SK-N-SH (cell line): ENCODE results near the gene TMEM74B. TPM values are rescaled to one million over a fixed set of nuclear protein-coding genes. Genes with fewer than 3 reads are reported as not detected.

ENCODE experiments used
- CTCF ChIA-PET: fragments of 300-600, 350-600 bp; formaldehyde crosslinking; extraction: SDS; loops from one replicate; lab custom pipeline; 2021; lab: Yijun Ruan, JAX
- POLR2A ChIA-PET: fragments of 350-600 bp; sonication (Branson Sonifier 250); formaldehyde crosslinking; extraction: SDS; loops from one replicate; lab custom pipeline; 2020; ENCODE audit warnings: antibody characterized with exemption, inconsistent platforms; lab: Yijun Ruan, JAX
- DNase-seq: peaks from one replicate; pipeline ENCODE4 v3.0.0; 2012
- H2AFZ ChIP-seq: fragments of 200-600 bp; sonication (generic); 2 replicates; pipeline ENCODE4 v1.8.1; 2016; ENCODE audit warnings: antibody characterized with exemption, mild to moderate bottlenecking, low read depth
- H3F3A ChIP-seq: fragments of 200-600 bp; sonication (generic); replicated peaks from 2 replicates; pipeline ENCODE3; 2016; ENCODE audit warnings: antibody characterized with exemption, mild to moderate bottlenecking; ENCODE audit not compliant: insufficient read depth
- H3K27ac ChIP-seq, 2 experiments: fragments of 200-500 bp in 1 of 2; fragments of 200-600 bp in 1 of 2; sonication (Bioruptor generic) in 1 of 2; sonication (generic), shearing (Covaris generic) in 1 of 2; 2 replicates each; pipeline versions ENCODE4 v1.5.1 to v1.6.1; 2014 to 2016; ENCODE audit warnings: low read depth in 2 of 2, inconsistent platforms in 1 of 2, low read length in 1 of 2, mild to moderate bottlenecking in 1 of 2, mixed read lengths in 1 of 2
- H3K27me3 ChIP-seq: fragments of 200-600 bp; sonication (generic), shearing (Covaris generic); 2 replicates; pipeline ENCODE4 v1.6.1; 2016; ENCODE audit warnings: mixed run types; ENCODE audit not compliant: insufficient read depth
- H3K36me3 ChIP-seq, 2 experiments: fragments of 200-500 bp in 1 of 2; fragments of 200-600 bp in 1 of 2; sonication (Bioruptor generic) in 1 of 2; sonication (generic) in 1 of 2; replicated peaks in 1 of 2; 2 replicates each; pipeline versions ENCODE3 to v1.5.1; 2014 to 2016; ENCODE audit warnings: low read length in 1 of 2, mild to moderate bottlenecking in 1 of 2; ENCODE audit not compliant: insufficient read depth in 2 of 2, control insufficient read depth in 1 of 2
- H3K4me1 ChIP-seq, 2 experiments: fragments of 200-500 bp in 1 of 2; fragments of 200-600 bp in 1 of 2; sonication (Bioruptor generic) in 1 of 2; sonication (generic), shearing (Covaris generic) in 1 of 2; 2 replicates each; pipeline versions ENCODE4 v1.5.1 to v1.6.1; 2014 to 2016; ENCODE audit warnings: low read depth in 1 of 2, low read length in 1 of 2, mixed run types in 1 of 2; ENCODE audit not compliant: insufficient read depth in 2 of 2, control insufficient read depth in 1 of 2
- H3K4me2 ChIP-seq: fragments of 200-600 bp; sonication (generic), shearing (Covaris generic); 2 replicates; pipeline ENCODE4 v1.6.1; 2017; ENCODE audit warnings: mixed run types
- H3K4me3 ChIP-seq, 2 experiments: fragments of 200-500 bp in 1 of 2; fragments of 200-600 bp in 1 of 2; sonication (Bioruptor generic) in 1 of 2; sonication (generic), shearing (Covaris generic) in 1 of 2; 2 replicates each; pipeline versions ENCODE4 v1.5.1 to v1.8.1; 2014 to 2016; ENCODE audit warnings: low read depth in 2 of 2, inconsistent platforms in 1 of 2, low read length in 1 of 2, mild to moderate bottlenecking in 1 of 2, mixed read lengths in 1 of 2, moderate library complexity in 1 of 2
- H3K79me2 ChIP-seq: fragments of 200-600 bp; sonication (generic); 2 replicates; pipeline ENCODE4 v1.8.1; 2017; ENCODE audit warnings: mild to moderate bottlenecking; ENCODE audit not compliant: insufficient read depth
- H3K9ac ChIP-seq: fragments of 200-600 bp; sonication (generic); 2 replicates; pipeline ENCODE4 v1.6.1; 2017; ENCODE audit warnings: mixed run types
- H3K9me2 ChIP-seq: fragments of 200-600 bp; sonication (generic); 2 replicates; pipeline ENCODE4 v1.6.1; 2017; ENCODE audit warnings: mixed run types
- H3K9me3 ChIP-seq: fragments of 200-600 bp; sonication (generic); 2 replicates; pipeline ENCODE4 v1.6.1; 2017; ENCODE audit warnings: mixed run types, mild to moderate bottlenecking, moderate library complexity
- H4K20me1 ChIP-seq: fragments of 200-600 bp; sonication (generic); 2 replicates; pipeline ENCODE4 v1.6.1; 2017; ENCODE audit warnings: mild to moderate bottlenecking, mixed run types; ENCODE audit not compliant: insufficient read depth
- CHD2 ChIP-seq: fragments of 150-350 bp; IDR thresholded peaks from 2 replicates; pipeline ENCODE4 v1.6.1; 2018; ENCODE audit warnings: low read length; ENCODE audit not compliant: partially characterized antibody
- FOSL2 ChIP-seq: IDR thresholded peaks from 2 replicates; pipeline ENCODE4 v1.4.0; 2012; ENCODE audit warnings: low read depth, mild to moderate bottlenecking, moderate library complexity, borderline replicate concordance
- GABPA ChIP-seq: IDR thresholded peaks from 2 replicates; pipeline ENCODE4 v1.4.0; 2012; ENCODE audit warnings: low read depth, mild to moderate bottlenecking
- GATA2 ChIP-seq: sonication (generic); formaldehyde crosslinking; IDR thresholded peaks from 2 replicates; pipeline ENCODE4 v1.5.0; 2020; ENCODE audit warnings: mild to moderate bottlenecking, missing genetic modification reagents
- RAD21 ChIP-seq: IDR thresholded peaks from 2 replicates; pipeline ENCODE4 v1.6.1; 2012; ENCODE audit warnings: mild to moderate bottlenecking, low read length
- SMC3 ChIP-seq: IDR thresholded peaks from 2 replicates; pipeline ENCODE4 v1.6.1; 2012; ENCODE audit warnings: low read depth, low read length, improper control_type of control experiment
- TCF12 ChIP-seq: IDR thresholded peaks from 2 replicates; pipeline ENCODE4 v1.4.0; 2012
- TEAD4 ChIP-seq: IDR thresholded peaks from 2 replicates; pipeline ENCODE4 v1.4.0; 2012; ENCODE audit warnings: mild to moderate bottlenecking, borderline replicate concordance; ENCODE audit not compliant: insufficient read depth
- YY1 ChIP-seq: IDR thresholded peaks from 2 replicates; pipeline ENCODE4 v1.4.0; 2012; ENCODE audit warnings: low read depth, mild to moderate bottlenecking
- ZBTB33 ChIP-seq: IDR thresholded peaks from 2 replicates; pipeline ENCODE4 v1.4.0; 2012; ENCODE audit warnings: low read depth, borderline replicate concordance
- WGBS: methylation state at CpG from one replicate; pipeline ENCODE4 v1.1.6; 2017; ENCODE audit warnings: low lambda C conversion rate; 5-methylcytosine and 5-hydroxymethylcytosine counted together
- polyA plus RNA-seq, 3 experiments: library from polyadenylated mRNA; depleted of rRNA; stranded (reverse); fragments of >200 nt; gene quantifications; 2 replicates each; pipeline ENCODE4 v1.2.3, GENCODE V29; 2012
- TF ChIP-seq, protein P1 (sequence below): IDR thresholded peaks from 2 replicates; pipeline ENCODE4 v1.6.1; 2012; ENCODE audit warnings: mild to moderate bottlenecking, low read depth, low read length, moderate library complexity
- TF ChIP-seq, protein P2 (sequence below): fragments of 200-600 bp; sonication (generic); IDR thresholded peaks from 2 replicates; pipeline ENCODE4 v1.6.1; 2017; ENCODE audit warnings: antibody characterized with exemption, mild to moderate bottlenecking, moderate library complexity
- TF ChIP-seq, protein P3 (sequence below): IDR thresholded peaks from 2 replicates; pipeline ENCODE4 v1.4.0; 2012; ENCODE audit warnings: low read depth, borderline replicate concordance

Gene TMEM74B
- polyA plus RNA-seq, 1 of the 3 experiments (the other 2 are of a cell fraction): 1.8 TPM

- ChIA-PET CTCF (no interaction called here), POLR2A (no interaction called here)
- DNase-seq: no peak
These were observed 10.4 kb upstream of the TMEM74B start for GRCh38 chr20:1195226-1195625.

More at GRCh38 chr20:1195226-1195625, 10.4 kb upstream of the TMEM74B start:
- no peak overlapping the region for H3K9ac ChIP-seq
- H3F3A ChIP-seq: no peaks in the 10 kb centered on the region
- no peak overlapping the region for H2AFZ ChIP-seq
- H3K9me3 ChIP-seq: no peaks in the 10 kb centered on the region
- no peak overlapping the region for H3K4me3 ChIP-seq
- H4K20me1 ChIP-seq: no peaks in the 10 kb centered on the region
- 45% methylated on average over 1 of the region's 1 CpG for WGBS
- no peaks in the 10 kb centered on the region for H3K9me2 ChIP-seq
- H3K27me3 ChIP-seq: no peaks in the 10 kb centered on the region; the same call in 1 of the 2 replicates
- H3K4me2 ChIP-seq: no peak overlapping the region
- no peaks in the 10 kb centered on the region for H3K79me2 ChIP-seq
- no peak for TF ChIP-seq TCF12
- TF ChIP-seq GABPA: no peak
- no peak for TF ChIP-seq RAD21
- TF ChIP-seq ZBTB33: no peak
- TF ChIP-seq GATA2 (CRISPR knock-in tag): no peak
- TF ChIP-seq TEAD4: no peak
- TF ChIP-seq, protein P1, sequence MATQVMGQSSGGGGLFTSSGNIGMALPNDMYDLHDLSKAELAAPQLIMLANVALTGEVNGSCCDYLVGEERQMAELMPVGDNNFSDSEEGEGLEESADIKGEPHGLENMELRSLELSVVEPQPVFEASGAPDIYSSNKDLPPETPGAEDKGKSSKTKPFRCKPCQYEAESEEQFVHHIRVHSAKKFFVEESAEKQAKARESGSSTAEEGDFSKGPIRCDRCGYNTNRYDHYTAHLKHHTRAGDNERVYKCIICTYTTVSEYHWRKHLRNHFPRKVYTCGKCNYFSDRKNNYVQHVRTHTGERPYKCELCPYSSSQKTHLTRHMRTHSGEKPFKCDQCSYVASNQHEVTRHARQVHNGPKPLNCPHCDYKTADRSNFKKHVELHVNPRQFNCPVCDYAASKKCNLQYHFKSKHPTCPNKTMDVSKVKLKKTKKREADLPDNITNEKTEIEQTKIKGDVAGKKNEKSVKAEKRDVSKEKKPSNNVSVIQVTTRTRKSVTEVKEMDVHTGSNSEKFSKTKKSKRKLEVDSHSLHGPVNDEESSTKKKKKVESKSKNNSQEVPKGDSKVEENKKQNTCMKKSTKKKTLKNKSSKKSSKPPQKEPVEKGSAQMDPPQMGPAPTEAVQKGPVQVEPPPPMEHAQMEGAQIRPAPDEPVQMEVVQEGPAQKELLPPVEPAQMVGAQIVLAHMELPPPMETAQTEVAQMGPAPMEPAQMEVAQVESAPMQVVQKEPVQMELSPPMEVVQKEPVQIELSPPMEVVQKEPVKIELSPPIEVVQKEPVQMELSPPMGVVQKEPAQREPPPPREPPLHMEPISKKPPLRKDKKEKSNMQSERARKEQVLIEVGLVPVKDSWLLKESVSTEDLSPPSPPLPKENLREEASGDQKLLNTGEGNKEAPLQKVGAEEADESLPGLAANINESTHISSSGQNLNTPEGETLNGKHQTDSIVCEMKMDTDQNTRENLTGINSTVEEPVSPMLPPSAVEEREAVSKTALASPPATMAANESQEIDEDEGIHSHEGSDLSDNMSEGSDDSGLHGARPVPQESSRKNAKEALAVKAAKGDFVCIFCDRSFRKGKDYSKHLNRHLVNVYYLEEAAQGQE: no peak
- TF ChIP-seq CHD2: no peak
- TF ChIP-seq, protein P2, sequence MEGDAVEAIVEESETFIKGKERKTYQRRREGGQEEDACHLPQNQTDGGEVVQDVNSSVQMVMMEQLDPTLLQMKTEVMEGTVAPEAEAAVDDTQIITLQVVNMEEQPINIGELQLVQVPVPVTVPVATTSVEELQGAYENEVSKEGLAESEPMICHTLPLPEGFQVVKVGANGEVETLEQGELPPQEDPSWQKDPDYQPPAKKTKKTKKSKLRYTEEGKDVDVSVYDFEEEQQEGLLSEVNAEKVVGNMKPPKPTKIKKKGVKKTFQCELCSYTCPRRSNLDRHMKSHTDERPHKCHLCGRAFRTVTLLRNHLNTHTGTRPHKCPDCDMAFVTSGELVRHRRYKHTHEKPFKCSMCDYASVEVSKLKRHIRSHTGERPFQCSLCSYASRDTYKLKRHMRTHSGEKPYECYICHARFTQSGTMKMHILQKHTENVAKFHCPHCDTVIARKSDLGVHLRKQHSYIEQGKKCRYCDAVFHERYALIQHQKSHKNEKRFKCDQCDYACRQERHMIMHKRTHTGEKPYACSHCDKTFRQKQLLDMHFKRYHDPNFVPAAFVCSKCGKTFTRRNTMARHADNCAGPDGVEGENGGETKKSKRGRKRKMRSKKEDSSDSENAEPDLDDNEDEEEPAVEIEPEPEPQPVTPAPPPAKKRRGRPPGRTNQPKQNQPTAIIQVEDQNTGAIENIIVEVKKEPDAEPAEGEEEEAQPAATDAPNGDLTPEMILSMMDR: no peak
- TF ChIP-seq, protein P3, sequence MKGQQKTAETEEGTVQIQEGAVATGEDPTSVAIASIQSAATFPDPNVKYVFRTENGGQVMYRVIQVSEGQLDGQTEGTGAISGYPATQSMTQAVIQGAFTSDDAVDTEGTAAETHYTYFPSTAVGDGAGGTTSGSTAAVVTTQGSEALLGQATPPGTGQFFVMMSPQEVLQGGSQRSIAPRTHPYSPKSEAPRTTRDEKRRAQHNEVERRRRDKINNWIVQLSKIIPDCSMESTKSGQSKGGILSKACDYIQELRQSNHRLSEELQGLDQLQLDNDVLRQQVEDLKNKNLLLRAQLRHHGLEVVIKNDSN: no peak
- no peak for TF ChIP-seq YY1
- no peak for TF ChIP-seq SMC3
- TF ChIP-seq FOSL2: no peak
- H3K4me1 ChIP-seq: no peaks in the 10 kb centered on the region
- H3K36me3 ChIP-seq: no peaks in the 10 kb centered on the region
- H3K27ac ChIP-seq: no peak overlapping the region
